Stimulated activated CD4-positive, alpha-beta T cell treated with anti-CD3 and anti-CD28 coated beads, TNF-alpha, amount 100 ng/mL, for 48 hours (primary cell): Measurements from ENCODE around the gene PDZD7.

Source experiments
- DNase-seq, 3 donors: peaks; one replicate each; pipeline ENCODE4 v3.0.0-alpha.2; 2020; ENCODE audit warnings: low read depth in 3 of 3

PDZD7 gene

GRCh38 chr10:101002456-101002855 is 28.5 kb downstream of the PDZD7 start:
- DNase-seq = no peak

DNA sequence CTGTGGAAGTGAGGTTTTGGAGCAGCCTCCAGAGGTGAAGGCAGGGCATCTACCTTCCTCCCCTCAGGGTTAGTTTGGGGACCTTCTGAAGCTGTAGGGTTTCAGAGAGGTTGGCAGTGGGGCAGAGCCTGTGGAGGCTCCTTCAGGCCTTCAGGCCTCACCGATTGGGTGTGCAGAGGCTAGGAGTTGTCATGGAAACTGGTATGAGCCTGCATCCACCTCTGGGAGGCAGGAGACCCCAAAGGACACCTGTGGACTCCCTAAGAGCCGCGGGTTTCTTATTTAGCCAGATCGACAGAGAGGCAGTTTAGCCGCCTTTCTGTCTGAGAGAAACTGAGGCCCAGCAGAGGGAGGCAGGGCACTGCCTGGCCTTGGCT is 29.3 kb downstream of the PDZD7 start:
- DNase-seq = no peak

- DNase-seq = no peak
These were observed 29.8 kb downstream of the PDZD7 start for GRCh38 chr10:101000915-101001658.

- no peak for DNase-seq
These were observed 30.6 kb downstream of the PDZD7 start for GRCh38 chr10:101000127-101000914.

DNA sequence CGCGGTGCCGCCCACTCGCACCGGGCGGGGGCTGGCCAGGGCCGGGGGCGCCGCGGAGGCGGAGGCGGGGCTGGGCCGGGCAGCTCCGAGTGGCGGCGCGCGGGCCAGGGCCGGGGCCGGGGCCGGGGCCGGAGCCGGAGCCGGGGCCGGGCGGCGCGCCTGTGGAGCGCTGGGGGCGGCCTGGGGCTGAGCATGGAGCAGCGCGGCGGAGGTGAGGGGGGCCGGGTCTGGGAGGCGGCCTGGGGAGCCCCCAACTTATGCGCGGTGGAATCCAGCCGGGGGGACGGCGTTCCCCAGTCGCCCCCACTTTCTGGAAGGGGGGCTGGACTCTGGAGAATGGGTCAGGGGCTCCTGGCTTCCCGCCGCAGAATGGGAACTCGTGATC is 31.2 kb downstream of the PDZD7 start, which contains the start of gene LZTS2:
LZTS2 (plus strand) TSS at position 67 of the 385 bp plus-strand sequence. CDS start 2,731 bp downstream, outside the sequence.
- DNase-seq = no peak

DNA sequence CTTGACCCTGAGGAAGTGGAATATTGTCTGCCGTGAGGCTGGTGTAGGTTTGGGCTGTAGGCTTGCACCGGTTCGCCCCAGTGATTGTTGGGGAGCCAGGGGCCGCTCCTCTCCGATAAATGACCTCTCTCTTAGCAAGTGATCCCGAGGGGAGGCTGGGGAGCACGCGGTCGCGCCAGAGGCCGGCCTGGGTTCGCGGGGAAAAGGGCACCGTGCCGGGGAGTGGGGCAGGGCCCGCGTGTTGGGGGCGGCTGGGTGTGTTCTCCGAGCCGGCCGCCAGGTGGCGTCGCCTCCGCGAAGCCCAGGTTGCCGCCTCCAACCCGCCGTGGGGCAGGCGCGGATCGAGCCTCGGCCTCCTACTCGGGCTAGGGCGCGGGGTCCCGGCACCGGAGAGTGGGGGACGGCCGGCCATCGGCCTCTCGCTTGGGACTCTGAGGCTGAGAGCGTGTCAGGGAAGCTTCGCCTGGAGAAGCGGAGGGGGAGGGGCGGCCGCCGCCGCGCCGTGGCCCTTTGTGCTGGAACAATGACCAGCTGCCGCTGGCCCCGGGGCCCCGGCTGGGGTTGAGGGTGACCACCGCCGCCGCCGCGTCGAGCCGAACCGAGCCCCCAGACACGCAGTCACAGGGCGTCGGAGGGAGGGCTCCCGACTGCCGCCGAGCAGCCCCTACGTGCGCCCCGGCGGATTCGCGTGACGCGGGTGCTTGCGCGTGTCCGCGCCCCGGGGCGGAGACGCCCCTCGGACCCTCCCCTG is 31.8 kb downstream of the PDZD7 start:
- peak; percentile 47 to 68 (median 50) for DNase-seq

- DNase-seq = peak in 2 of 3 donors; percentile 26 to 70
These were observed 32.5 kb downstream of the PDZD7 start for GRCh38 chr10:100998183-100998990.

- DNase-seq = peak; percentile 32 to 78 (median 51)
These were observed 33.4 kb downstream of the PDZD7 start for GRCh38 chr10:100997360-100998182.

DNA sequence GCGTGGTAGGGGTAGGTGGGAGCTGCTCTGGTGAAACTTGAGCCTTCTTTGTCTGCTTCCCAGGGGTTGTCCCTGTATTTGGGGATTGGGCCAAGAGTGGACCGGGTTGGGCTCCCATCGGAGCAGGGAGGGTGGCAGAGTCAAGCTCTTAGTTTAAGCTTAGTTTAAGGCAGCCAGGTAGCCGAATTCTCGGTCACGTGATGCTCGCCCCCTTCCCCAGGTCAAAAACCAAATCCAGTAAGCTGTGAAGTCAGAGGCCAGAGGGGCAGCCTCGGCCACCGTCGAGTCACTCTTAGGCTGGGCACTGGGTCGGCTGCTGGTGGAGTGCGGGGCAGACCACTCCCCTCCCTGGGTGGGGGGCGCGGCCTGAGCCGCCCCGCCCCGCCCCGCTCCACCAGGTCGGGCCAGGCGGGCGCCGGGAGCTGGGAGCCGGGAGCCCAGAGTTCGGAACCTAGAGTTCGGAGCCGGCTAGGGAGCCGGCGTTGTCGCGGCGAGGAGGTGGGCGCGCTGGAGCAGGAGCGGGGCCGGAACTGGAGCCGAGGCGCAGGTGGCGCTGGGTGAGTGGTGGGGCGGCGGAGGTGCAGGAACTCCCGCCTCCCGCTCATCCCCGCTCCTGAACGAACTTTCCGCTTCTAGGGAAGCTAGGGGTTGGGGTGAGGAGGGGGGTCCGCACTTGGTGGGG is 34.1 kb downstream of the PDZD7 start:
- DNase-seq = no peak

- no peak for DNase-seq
These were observed 35.7 kb downstream of the PDZD7 start for GRCh38 chr10:100995181-100995580.

DNA sequence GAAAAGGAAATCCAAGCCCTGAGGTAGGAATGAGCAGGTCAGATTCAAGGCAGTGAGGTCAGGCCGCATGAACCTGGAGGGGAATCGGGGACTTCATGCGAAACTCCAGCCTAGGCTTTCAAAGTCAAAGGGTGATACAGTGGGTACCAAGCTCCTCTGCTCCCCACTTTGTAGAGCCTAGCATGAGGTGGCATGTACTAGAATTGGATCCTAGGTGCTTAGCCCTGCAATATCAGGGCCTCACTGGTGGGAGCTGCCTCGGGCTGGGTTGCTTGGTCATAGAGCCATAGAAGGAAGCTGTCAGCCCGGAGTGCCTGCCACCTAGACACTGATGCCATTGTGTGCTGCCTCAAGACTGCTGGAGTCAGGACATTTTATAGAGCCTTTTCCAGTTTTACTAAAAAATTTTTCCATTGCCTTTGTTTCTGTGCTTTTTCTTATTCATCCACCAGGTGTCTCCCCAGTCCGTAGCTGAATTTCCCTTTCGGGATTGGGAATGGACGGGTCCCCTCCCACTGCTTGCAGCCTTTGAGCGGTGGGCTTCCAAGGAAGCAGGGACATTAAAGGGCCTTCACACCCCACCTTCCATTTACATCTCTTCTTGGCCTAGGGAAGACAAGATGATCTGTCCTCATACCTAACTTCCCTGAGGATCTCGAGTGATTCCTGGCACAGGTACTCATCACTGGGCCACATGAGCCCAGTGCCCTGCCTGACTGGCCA is 36.8 kb downstream of the PDZD7 start:
- DNase-seq = no peak

- no peak for DNase-seq
These were observed 41.8 kb downstream of the PDZD7 start for GRCh38 chr10:100989088-100989487.

- no peak for DNase-seq
These were observed 42.8 kb downstream of the PDZD7 start for GRCh38 chr10:100988166-100988565.

DNA sequence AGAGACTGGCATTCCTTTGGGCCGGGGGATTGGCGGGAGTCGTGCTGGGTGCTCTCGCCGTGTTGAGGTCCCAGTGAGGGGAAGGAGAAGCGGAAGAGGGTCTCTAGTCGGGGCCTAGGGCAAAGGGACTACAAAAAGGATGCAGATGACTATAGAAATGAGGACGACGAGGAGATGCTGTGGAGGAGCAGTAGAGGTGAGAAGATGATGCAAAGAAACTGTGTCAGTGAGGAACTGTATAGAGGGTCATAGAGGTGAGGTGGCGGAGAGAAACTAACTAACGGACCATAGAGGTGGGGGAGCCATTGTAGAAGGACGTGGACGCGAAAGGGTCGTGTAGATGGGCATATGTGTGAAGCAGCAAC is 43.3 kb downstream of the PDZD7 start:
- no peak for DNase-seq

DNA sequence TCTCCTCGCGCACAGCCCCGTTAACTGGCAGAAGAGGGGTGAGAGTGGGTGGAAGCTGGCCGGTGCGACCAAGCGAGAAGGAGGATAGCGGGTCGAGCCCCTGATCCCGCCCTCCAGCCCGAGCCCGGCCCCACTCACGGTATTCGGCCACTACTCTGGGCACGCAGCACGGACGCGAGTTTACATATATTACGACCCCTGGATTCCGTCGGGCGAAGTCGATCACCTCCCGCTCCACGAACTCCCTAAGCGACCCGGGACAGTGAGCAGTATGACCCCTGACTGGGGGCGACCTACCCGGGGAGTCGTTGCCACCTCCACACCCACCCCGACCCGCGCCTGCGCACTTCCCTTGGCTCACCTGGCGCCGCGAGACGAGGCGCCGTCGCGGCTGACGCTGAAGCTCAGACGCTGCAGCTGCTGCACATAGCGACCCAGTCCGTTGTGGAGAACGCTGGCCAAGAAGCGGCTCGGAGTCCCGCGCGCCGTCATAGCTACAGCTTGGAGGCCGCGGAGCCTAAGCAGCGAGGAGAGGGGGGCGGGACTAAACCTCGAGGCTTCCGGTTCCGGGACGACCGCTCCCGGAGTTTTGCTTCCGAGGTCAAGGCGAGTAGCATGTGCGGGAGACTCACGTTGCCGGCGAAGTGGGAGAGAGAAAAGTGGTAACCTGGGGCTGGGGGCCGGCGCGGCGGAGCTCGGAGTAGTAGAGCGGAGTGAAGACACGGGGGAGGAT is 43.8 kb downstream of the PDZD7 start, which contains the start of the genes MRPL43 and TWNK:
MRPL43 (minus strand) TSS at position 546 of the 733 bp plus-strand sequence; CDS start at position 492, 54 bp downstream.
TWNK (plus strand) TSS at position 592 of the 733 bp plus-strand sequence. CDS start 668 bp downstream, outside the sequence.
- DNase-seq = peak; percentile 70 to 86 (median 73)

DNA sequence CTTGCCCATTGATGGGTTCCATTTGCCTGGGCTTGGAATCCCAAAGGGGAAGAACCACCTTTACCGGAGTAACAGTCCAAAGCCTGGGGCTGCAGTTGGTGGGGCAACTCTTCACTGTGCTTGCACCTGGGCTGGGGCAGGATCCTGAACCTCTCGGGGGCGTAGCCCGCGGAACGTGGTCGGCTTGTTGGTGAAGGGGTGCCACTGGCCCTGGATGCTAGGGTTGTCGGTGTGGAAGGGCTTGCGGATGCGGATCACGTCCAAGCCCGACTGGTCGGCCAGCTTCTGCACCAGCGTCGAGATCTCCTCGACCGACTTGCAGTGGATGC is 44.3 kb downstream of the PDZD7 start:
- DNase-seq = no peak

GRCh38 chr10:100985336-100985735 is 45.6 kb downstream of the PDZD7 start:
- no peak for DNase-seq

DNA sequence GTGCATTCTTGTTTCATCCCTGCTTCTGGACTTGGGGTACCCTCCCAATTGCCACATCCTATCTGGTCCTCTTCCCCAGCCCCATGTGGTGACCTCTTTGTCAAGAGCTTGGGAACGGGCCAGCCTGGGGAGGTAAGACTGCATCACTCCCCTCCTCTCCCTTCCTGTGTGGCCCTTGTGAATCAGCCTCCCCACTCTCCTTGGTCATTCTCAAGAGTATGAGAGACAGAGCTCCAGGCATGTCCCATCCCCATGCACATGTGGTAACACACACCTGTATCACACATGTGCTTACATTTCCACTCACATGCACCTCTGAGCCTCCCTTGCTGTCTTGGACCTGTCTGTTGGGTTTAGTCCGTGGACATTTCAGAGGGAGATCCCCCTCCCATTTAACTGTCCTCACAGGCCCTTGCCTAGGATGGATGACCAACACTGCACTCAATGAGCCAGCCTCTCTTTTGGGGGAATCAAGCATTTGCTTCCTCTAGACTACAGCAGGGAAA is 46.2 kb downstream of the PDZD7 start:
- no peak for DNase-seq
